PC-3 (cell line): ENCODE measurements around the gene EYS.

Experiments used
- CTCF ChIP-seq: fragments of 300-600 bp; sonication (generic); conservative IDR thresholded peaks from 2 replicates; pipeline ENCODE4 v1.5.1; 2017; ENCODE audit warnings: antibody characterized with exemption, low read depth, mild to moderate bottlenecking, low read length
- EZH2 ChIP-seq: fragments of 300-600 bp; sonication (generic); IDR thresholded peaks from one replicate; pipeline ENCODE4 v1.6.1; 2017; ENCODE audit warnings: antibody characterized with exemption, mild to moderate bottlenecking, low read length; ENCODE audit not compliant: unreplicated experiment

- no peak for TF ChIP-seq CTCF
- no peak for TF ChIP-seq EZH2
These were observed 875.3 kb downstream of the EYS start for GRCh38 chr6:64831680-64832079.
